ENCODE results near the gene NOTO. TPM values are rescaled to one million over a fixed set of nuclear protein-coding genes. Genes with fewer than 3 reads are reported as not detected.
"Not testable (repeated sequence)": the region's sequence is repeated elsewhere in the genome, so short reads cannot be mapped to it uniquely, and the experiment has no call there.

Gene NOTO
- total RNA-seq, 1 donor = not detected

DNA sequence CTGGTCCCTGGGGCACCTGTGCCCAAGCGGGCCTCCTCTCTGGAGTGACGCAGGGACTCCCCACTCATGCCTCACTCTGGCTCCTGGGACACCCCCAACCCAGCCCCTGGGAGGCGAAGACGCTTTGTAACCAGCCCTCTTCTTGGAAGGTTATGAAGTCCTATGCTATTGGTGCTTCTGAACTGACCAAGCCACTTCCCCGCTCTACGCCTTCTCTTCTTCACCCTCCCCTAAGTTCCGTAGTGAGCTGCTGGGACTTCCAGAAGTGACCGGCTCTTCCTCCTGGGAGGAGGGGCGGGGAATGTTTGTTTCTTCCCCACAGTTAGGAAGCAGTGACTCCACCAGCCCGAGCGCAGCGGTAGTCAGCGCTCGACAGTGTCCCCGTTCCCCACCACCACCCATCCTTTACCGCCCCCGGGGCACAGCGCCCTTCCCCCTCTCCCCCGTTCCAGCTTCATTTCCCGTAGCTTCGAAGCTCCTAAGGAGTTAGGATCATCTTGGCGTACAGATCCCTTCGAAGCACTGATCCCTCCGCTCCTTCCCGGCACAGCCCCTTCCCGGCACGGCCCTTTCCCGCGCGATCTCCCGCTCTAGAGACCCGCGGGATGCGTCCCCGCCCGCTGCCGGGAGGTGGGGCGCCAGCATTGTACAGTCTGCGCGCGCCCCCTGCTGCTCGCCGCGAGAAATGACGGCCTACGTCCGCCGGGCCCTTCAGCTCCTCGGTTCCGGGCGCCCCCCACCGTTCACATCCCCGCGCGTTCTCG is 25.3 kb upstream of the NOTO start:
- H3K4me3 ChIP-seq (ENCODE audit: low read depth, low read length) = peak overlapping the region; percentile 71
- peak; percentile 77 for DNase-seq (ENCODE audit: low read depth)
- TF ChIP-seq, protein P1, sequence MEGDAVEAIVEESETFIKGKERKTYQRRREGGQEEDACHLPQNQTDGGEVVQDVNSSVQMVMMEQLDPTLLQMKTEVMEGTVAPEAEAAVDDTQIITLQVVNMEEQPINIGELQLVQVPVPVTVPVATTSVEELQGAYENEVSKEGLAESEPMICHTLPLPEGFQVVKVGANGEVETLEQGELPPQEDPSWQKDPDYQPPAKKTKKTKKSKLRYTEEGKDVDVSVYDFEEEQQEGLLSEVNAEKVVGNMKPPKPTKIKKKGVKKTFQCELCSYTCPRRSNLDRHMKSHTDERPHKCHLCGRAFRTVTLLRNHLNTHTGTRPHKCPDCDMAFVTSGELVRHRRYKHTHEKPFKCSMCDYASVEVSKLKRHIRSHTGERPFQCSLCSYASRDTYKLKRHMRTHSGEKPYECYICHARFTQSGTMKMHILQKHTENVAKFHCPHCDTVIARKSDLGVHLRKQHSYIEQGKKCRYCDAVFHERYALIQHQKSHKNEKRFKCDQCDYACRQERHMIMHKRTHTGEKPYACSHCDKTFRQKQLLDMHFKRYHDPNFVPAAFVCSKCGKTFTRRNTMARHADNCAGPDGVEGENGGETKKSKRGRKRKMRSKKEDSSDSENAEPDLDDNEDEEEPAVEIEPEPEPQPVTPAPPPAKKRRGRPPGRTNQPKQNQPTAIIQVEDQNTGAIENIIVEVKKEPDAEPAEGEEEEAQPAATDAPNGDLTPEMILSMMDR (IDR thresholded peaks at IDR 0.05; ENCODE audit: insufficient read depth, low read length) = peak; percentile 90

GRCh38 chr2:73177645-73178255 is 24.6 kb upstream of the NOTO start:
- H3K4me3 ChIP-seq (ENCODE audit: low read depth, low read length) = peak overlapping the region; percentile 26
- TF ChIP-seq, protein P1 (IDR thresholded peaks at IDR 0.05; ENCODE audit: insufficient read depth, low read length) = no peak
- DNase-seq (ENCODE audit: low read depth) = no peak

DNA sequence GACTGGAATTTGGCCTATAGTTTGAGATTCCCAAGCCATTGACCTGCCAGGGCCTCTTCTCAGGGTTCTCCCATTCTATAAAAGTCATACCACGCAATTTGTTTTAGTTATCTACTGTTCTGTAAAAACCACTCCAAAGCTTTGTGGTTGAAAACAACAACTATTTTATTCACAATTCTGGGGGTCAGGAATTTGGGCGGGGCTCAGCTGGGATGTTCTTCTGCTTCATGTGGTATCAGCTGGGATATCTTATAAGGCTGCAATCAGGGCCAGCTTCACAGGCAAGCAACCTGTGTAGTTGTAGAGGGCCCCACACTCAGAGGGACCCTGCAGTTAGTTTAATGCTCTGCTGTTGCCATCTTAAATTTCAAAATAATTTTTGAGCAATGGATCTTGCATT is 16.4 kb upstream of the NOTO start:
- no peak overlapping the region for H3K4me3 ChIP-seq (ENCODE audit: low read depth, low read length)
- DNase-seq (ENCODE audit: low read depth) = no peak
- TF ChIP-seq, protein P1 (IDR thresholded peaks at IDR 0.05; ENCODE audit: insufficient read depth, low read length) = no peak

DNA sequence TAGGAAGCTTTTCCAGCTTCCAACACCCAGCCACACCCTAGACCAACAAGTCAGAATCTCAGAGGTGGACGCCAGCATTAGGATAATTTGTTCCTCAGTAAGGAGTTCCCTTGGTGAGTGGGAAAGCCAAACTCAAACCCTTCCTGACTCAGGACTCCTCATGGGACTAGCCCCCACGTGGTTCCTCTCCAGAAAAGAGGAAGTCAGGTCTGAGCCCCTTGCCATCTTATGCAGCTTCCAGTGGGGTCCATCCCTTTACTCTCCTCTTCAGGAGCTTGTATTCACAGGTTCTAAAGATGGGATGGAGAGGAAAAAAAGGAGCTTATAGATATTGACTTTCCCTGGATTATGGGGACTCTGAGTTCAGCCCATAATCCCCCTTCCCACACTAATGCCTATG is 14.8 kb upstream of the NOTO start:
- DNase-seq (ENCODE audit: low read depth) = no peak
- TF ChIP-seq, protein P1 (IDR thresholded peaks at IDR 0.05; ENCODE audit: insufficient read depth, low read length) = no peak
- H3K4me3 ChIP-seq (ENCODE audit: low read depth, low read length) = no peak overlapping the region

- TF ChIP-seq, protein P1 (IDR thresholded peaks at IDR 0.05; ENCODE audit: insufficient read depth, low read length) = no peak
- H3K4me3 ChIP-seq (ENCODE audit: low read depth, low read length) = no peak overlapping the region
- no peak for DNase-seq (ENCODE audit: low read depth)
These were observed 4.8 kb upstream of the NOTO start for GRCh38 chr2:73197579-73197978.

DNA sequence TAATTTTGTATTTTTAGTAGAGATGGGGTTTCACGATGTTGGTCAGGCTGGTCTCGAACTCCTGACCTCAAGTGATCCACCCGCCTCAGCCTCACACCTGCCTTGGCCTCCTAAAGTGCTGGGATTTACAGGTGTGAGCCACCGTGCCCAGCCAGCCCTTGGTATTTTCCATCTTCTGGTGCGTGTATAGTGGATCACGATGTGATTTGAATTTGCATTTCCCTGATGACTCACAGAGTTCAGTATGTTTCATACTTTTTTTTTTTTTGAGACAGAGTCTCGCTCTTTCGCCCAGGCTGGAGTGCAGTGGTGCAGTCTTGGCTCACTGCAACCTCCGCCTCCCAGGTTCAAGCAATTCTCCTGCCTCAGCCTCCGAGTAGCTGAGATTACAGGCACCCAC is 2.1 kb upstream of the NOTO start:
- not testable (repeated sequence) for DNase-seq (ENCODE audit: low read depth); H3K4me3 ChIP-seq (ENCODE audit: low read depth, low read length)

DNA sequence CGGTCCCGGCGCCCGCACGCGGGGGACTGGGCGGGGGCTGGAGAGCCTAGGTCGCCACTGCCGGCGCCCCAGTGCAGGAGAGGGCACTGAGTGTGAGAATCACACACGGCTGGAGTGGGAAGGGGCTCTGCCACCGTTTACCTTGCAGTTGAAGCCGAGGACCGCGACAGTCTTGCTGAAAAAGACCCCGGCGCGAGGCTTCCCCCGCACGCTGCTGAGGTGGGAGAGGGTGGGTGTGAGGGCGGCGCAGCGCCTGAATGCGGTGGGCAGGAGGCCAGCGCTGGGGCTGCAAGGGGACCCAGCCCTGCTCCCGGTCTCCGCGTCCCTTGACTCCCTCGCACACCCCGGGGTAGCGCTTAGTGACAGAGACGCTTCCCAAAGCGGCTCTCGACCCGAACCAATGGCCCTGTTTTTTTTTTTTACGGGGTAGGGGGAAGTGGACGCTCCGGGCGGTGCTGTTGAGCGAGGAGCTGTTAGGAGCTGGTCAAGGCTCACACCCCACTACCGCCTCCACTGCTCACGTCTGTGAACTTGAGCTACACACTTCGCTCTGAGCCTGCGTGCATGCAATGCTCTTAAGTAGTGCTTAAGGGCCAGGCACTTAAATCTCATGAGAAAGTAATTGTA is 794 bp downstream of the NOTO start:
- TF ChIP-seq, protein P1 (IDR thresholded peaks at IDR 0.05; ENCODE audit: insufficient read depth, low read length) = no peak
- H3K4me3 ChIP-seq (ENCODE audit: low read depth, low read length) = no peak overlapping the region
- no peak for DNase-seq (ENCODE audit: low read depth)
